ENCODE data around the gene METTL27.

GRCh38 chr7:73834626-73835191 is 7.6 kb downstream of the METTL27 start:
- TF ChIP-seq CTCF (IDR thresholded peaks at IDR 0.05 in 4 of 5, conservative IDR thresholded peaks at IDR 0.05 in 1 of 5) (no peak), POLR2A (IDR thresholded peaks at IDR 0.05) (no peak)
